Mesenchymal stem cell (in vitro differentiated cells and primary cell): ENCODE data around the gene NUCB2.

Source experiments
- DNase-seq: peaks from one replicate; pipeline ENCODE4 v3.0.0-alpha.2; 2013
- H2AFZ ChIP-seq: one replicate; pipeline ENCODE4 v1.6.1; 2013; ENCODE audit warnings: low read depth, mild to moderate bottlenecking, control low read depth, inconsistent platforms, low read length, moderate library complexity
- H2AK5ac ChIP-seq: 2 replicates; pipeline ENCODE4 v1.6.1; 2013; ENCODE audit warnings: low read length, moderate library complexity, mild to moderate bottlenecking, inconsistent platforms; ENCODE audit not compliant: severe bottlenecking
- H2BK120ac ChIP-seq: one replicate; pipeline ENCODE4 v1.6.1; 2013; ENCODE audit warnings: low read depth, mild to moderate bottlenecking, inconsistent platforms, low read length, moderate library complexity
- H2BK12ac ChIP-seq, 2 experiments: one replicate each; pipeline ENCODE4 v1.6.1; 2013; ENCODE audit warnings: inconsistent platforms in 2 of 2, low read length in 2 of 2, mild to moderate bottlenecking in 2 of 2, moderate library complexity in 2 of 2, control low read depth in 1 of 2
- H2BK15ac ChIP-seq: one replicate; pipeline ENCODE4 v1.6.1; 2013; ENCODE audit warnings: mild to moderate bottlenecking, low read depth, inconsistent platforms; ENCODE audit not compliant: poor library complexity, severe bottlenecking
- H2BK5ac ChIP-seq: 2 replicates; pipeline ENCODE4 v1.6.1; 2013; ENCODE audit warnings: low read depth, mild to moderate bottlenecking, low read length, control low read depth, inconsistent platforms; ENCODE audit not compliant: poor library complexity, severe bottlenecking
- H3K14ac ChIP-seq, 2 experiments: one replicate each; pipeline ENCODE4 v1.6.1; 2013; ENCODE audit warnings: inconsistent platforms in 2 of 2, low read length in 2 of 2, control low read depth in 1 of 2, mild to moderate bottlenecking in 1 of 2, moderate library complexity in 1 of 2
- H3K18ac ChIP-seq, 2 experiments: one replicate each; pipeline ENCODE4 v1.6.1; 2013; ENCODE audit warnings: inconsistent platforms in 2 of 2, low read length in 2 of 2, control low read depth in 1 of 2, low read depth in 1 of 2, mild to moderate bottlenecking in 1 of 2
- H3K23ac ChIP-seq, 2 experiments: one replicate each; pipeline ENCODE4 v1.6.1; 2013; ENCODE audit warnings: inconsistent platforms in 2 of 2, low read length in 2 of 2, mild to moderate bottlenecking in 2 of 2, moderate library complexity in 2 of 2, control low read depth in 1 of 2
- H3K27ac ChIP-seq: 2 replicates; pipeline ENCODE4 v1.5.1; 2013; ENCODE audit warnings: mild to moderate bottlenecking, moderate library complexity, low read length, control low read depth, inconsistent platforms; ENCODE audit not compliant: poor library complexity, severe bottlenecking
- H3K27me3 ChIP-seq, 2 experiments: 2 replicates each; pipeline versions ENCODE4 v1.6.1 to v1.7.0; 2013; ENCODE audit warnings: low read length in 2 of 2, mild to moderate bottlenecking in 2 of 2, moderate library complexity in 2 of 2, control low read depth in 1 of 2, inconsistent platforms in 1 of 2; ENCODE audit not compliant: control insufficient read depth in 1 of 2, insufficient read depth in 1 of 2
- H3K36me3 ChIP-seq, 2 experiments: 2 replicates each; pipeline versions ENCODE4 v1.6.1 to v1.7.0; 2013; ENCODE audit warnings: low read length in 2 of 2, control low read depth in 1 of 2, inconsistent platforms in 1 of 2, low read depth in 1 of 2, mild to moderate bottlenecking in 1 of 2; ENCODE audit not compliant: insufficient read depth in 2 of 2, control insufficient read depth in 1 of 2
- H3K4ac ChIP-seq, 2 experiments: one replicate each; pipeline ENCODE4 v1.6.1; 2013; ENCODE audit warnings: inconsistent platforms in 2 of 2, low read length in 2 of 2, mild to moderate bottlenecking in 2 of 2, moderate library complexity in 2 of 2, control low read depth in 1 of 2, low read depth in 1 of 2
- H3K4me1 ChIP-seq: 2 replicates; pipeline ENCODE4 v1.6.1; 2013; ENCODE audit warnings: low read depth, low read length, control low read depth; ENCODE audit not compliant: control insufficient read depth, insufficient read depth
- H3K4me2 ChIP-seq: 2 replicates; pipeline ENCODE4 v1.6.1; 2013; ENCODE audit warnings: low read length, mild to moderate bottlenecking, inconsistent platforms; ENCODE audit not compliant: poor library complexity, severe bottlenecking
- H3K4me3 ChIP-seq, 2 experiments: 2 replicates each; pipeline versions ENCODE4 v1.5.1 to v1.7.0; 2013; ENCODE audit warnings: low read length in 2 of 2, mild to moderate bottlenecking in 2 of 2, control low read depth in 1 of 2, low read depth in 1 of 2; ENCODE audit not compliant: insufficient read depth in 1 of 2
- H3K79me1 ChIP-seq: replicated peaks from 2 replicates; pipeline ENCODE4 v1.6.1; 2013; ENCODE audit warnings: mild to moderate bottlenecking, control low read depth, low read length, inconsistent platforms; ENCODE audit not compliant: poor library complexity, severe bottlenecking
- H3K9ac ChIP-seq: 2 replicates; pipeline ENCODE4 v1.7.0; 2013; ENCODE audit warnings: mild to moderate bottlenecking, low read length, moderate library complexity
- H3K9me3 ChIP-seq: 2 replicates; pipeline ENCODE4 v1.7.0; 2013; ENCODE audit warnings: mild to moderate bottlenecking, low read length; ENCODE audit not compliant: control insufficient read depth
- H4K8ac ChIP-seq: one replicate; pipeline ENCODE4 v1.6.1; 2013; ENCODE audit warnings: inconsistent platforms, mild to moderate bottlenecking, low read length, moderate library complexity
- H4K91ac ChIP-seq: one replicate; pipeline ENCODE4 v1.6.1; 2013; ENCODE audit warnings: mild to moderate bottlenecking, low read length, inconsistent platforms
- WGBS: methylation state at CpG from one replicate; pipeline ENCODE4 v1.1.7; 2013; ENCODE audit warnings: mixed read lengths; 5-methylcytosine and 5-hydroxymethylcytosine counted together

Gene NUCB2

GRCh38 chr11:17354601-17354991, 78.1 kb downstream of the NUCB2 start:
- no peaks in the 10 kb centered on the region for H3K9me3 ChIP-seq
- H2BK5ac ChIP-seq: no peak overlapping the region
- H3K27me3 ChIP-seq: no peaks in the 10 kb centered on the region
- no peak overlapping the region for H3K14ac ChIP-seq
- H3K9ac ChIP-seq: peak overlapping the region; percentile 94
- no peak overlapping the region for H3K18ac ChIP-seq
- H2BK12ac ChIP-seq: no peak overlapping the region
- no peak overlapping the region for H3K27ac ChIP-seq
- DNase-seq: peak; percentile 81
- no peak overlapping the region for H3K4me2 ChIP-seq
- H3K4ac ChIP-seq: no peak overlapping the region
- H4K8ac ChIP-seq: no peak overlapping the region
- no peak overlapping the region for H2AK5ac ChIP-seq
- H2BK15ac ChIP-seq: no peak overlapping the region
- peaks cover 10% of the 10 kb centered on the region for H3K4me1 ChIP-seq
- peak overlapping the region in 1 of 2 experiments; percentile 84 for H3K4me3 ChIP-seq
- WGBS: 100% methylated on average over 1 of the region's 3 CpGs
- no peak overlapping the region for H3K23ac ChIP-seq
- H4K91ac ChIP-seq: no peak overlapping the region
- H2BK120ac ChIP-seq: no peak overlapping the region
- peaks cover 3% of the 10 kb centered on the region for H3K79me1 ChIP-seq
- peaks cover 3 to 25% of the 10 kb centered on the region in 2 experiments for H3K36me3 ChIP-seq
- no peak overlapping the region for H2AFZ ChIP-seq

- no peak overlapping the region for H2BK15ac ChIP-seq
- no peak for DNase-seq
- peaks cover 12 to 71% of the 10 kb centered on the region in 2 experiments for H3K36me3 ChIP-seq
- H3K23ac ChIP-seq: no peak overlapping the region
- no peak overlapping the region for H3K4ac ChIP-seq
- H3K4me3 ChIP-seq: no peak overlapping the region
- no peak overlapping the region for H3K27ac ChIP-seq
- no peak overlapping the region for H2BK12ac ChIP-seq
- no peak overlapping the region for H3K18ac ChIP-seq
- H2BK120ac ChIP-seq: no peak overlapping the region
- no peaks in the 10 kb centered on the region for H3K4me1 ChIP-seq
- peaks cover 37% of the 10 kb centered on the region for H3K9me3 ChIP-seq
- H4K91ac ChIP-seq: no peak overlapping the region
- H2BK5ac ChIP-seq: no peak overlapping the region
- H2AK5ac ChIP-seq: no peak overlapping the region
- H3K4me2 ChIP-seq: no peak overlapping the region
- H3K14ac ChIP-seq: no peak overlapping the region
- H4K8ac ChIP-seq: no peak overlapping the region
- no peaks in the 10 kb centered on the region for H3K27me3 ChIP-seq
- no peak overlapping the region for H2AFZ ChIP-seq
- 96% methylated on average over 1 of the region's 1 CpG for WGBS
- H3K9ac ChIP-seq: no peak overlapping the region
- no peaks in the 10 kb centered on the region for H3K79me1 ChIP-seq
These were observed 90.0 kb downstream of the NUCB2 start for GRCh38 chr11:17366495-17366894.

GRCh38 chr11:17368551-17368950, 92.0 kb downstream of the NUCB2 start:
- no peaks in the 10 kb centered on the region for H3K4me1 ChIP-seq
- H3K9me3 ChIP-seq: peaks cover 58% of the 10 kb centered on the region
- no peak overlapping the region for H2AK5ac ChIP-seq
- 93% methylated on average over 3 of the region's 3 CpGs for WGBS
- H2AFZ ChIP-seq: no peak overlapping the region
- no peaks in the 10 kb centered on the region for H3K27me3 ChIP-seq
- no peak overlapping the region for H4K8ac ChIP-seq
- no peak overlapping the region for H2BK12ac ChIP-seq
- no peak overlapping the region for H4K91ac ChIP-seq
- no peak overlapping the region for H3K23ac ChIP-seq
- no peak overlapping the region for H2BK15ac ChIP-seq
- H3K79me1 ChIP-seq: no peaks in the 10 kb centered on the region
- H2BK5ac ChIP-seq: no peak overlapping the region
- no peak overlapping the region for H3K14ac ChIP-seq
- no peak overlapping the region for H3K4me3 ChIP-seq
- H3K36me3 ChIP-seq: peaks cover 21 to 84% of the 10 kb centered on the region in 2 experiments
- H3K9ac ChIP-seq: no peak overlapping the region
- H3K4ac ChIP-seq: no peak overlapping the region
- no peak overlapping the region for H2BK120ac ChIP-seq
- no peak overlapping the region for H3K27ac ChIP-seq
- H3K4me2 ChIP-seq: no peak overlapping the region
- no peak for DNase-seq
- no peak overlapping the region for H3K18ac ChIP-seq

GRCh38 chr11:17369094-17369493, 92.6 kb downstream of the NUCB2 start:
- no peak overlapping the region for H3K27ac ChIP-seq
- no peak overlapping the region for H3K4me2 ChIP-seq
- no peaks in the 10 kb centered on the region for H3K4me1 ChIP-seq
- H3K23ac ChIP-seq: no peak overlapping the region
- no peak for DNase-seq
- no peak overlapping the region for H3K14ac ChIP-seq
- H2BK15ac ChIP-seq: no peak overlapping the region
- no peak overlapping the region for H2BK120ac ChIP-seq
- H2AK5ac ChIP-seq: no peak overlapping the region
- H4K91ac ChIP-seq: no peak overlapping the region
- no peak overlapping the region for H4K8ac ChIP-seq
- no peaks in the 10 kb centered on the region for H3K79me1 ChIP-seq
- H3K9me3 ChIP-seq: peaks cover 63% of the 10 kb centered on the region
- H3K18ac ChIP-seq: no peak overlapping the region
- no peak overlapping the region for H2BK12ac ChIP-seq
- H2AFZ ChIP-seq: no peak overlapping the region
- no peak overlapping the region for H3K9ac ChIP-seq
- no peak overlapping the region for H3K4ac ChIP-seq
- peaks cover 21 to 90% of the 10 kb centered on the region in 2 experiments for H3K36me3 ChIP-seq
- H3K27me3 ChIP-seq: no peaks in the 10 kb centered on the region
- H3K4me3 ChIP-seq: no peak overlapping the region
- H2BK5ac ChIP-seq: no peak overlapping the region
